ENCODE measurements around the gene ARAP3. TPM values are rescaled to one million over a fixed set of nuclear protein-coding genes. Genes with fewer than 3 reads are reported as not detected.

Gene ARAP3
- total and polyA plus RNA-seq, 2 donors (not counting 1 experiment from before 2014, with no cell fraction given) = 0.34 to 3.7 TPM

DNA sequence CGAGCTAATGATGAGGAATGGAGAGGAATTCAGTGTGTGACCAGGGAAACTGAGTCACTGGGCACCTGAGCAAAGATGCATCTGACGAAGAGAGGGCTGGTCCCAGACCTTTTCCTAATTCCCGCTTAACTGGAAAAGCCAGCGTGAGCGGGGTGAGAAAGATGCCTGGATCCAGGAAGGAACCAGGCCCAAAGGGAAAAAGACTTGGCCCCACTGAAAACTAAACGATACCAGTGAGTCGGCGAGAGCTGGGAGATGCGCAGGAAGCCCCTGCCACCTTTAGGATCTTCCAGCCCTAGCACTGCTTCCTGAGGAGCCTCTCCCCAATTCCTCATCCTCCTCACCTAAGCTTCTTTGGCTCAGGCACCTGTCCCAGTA lies 30.3 kb downstream of the ARAP3 start:
- WGBS (ENCODE audit: insufficient coverage) = 77% methylated on average over 8 of the region's 9 CpGs
- peak overlapping the region; percentile 99 for H3K4me3 Mint-ChIP-seq
- Histone ChIP-seq H3K4me3 (ENCODE audit: control extremely low read depth in 1 of 5, extremely low read depth in 1 of 5, insufficient read depth in 1 of 5, low read depth in 2 of 5, low read length in 4 of 5) (peak overlapping the region; percentile 53 to 84 (median 70)), H3K4me1 (ENCODE audit: control insufficient read depth in 2 of 2, insufficient read depth in 2 of 2, low read length in 2 of 2) (peaks cover 14 to 22% of the 10 kb centered on the region in 2 donors), H3K27ac (ENCODE audit: low read length in 2 of 2) (peak overlapping the region; percentile 60 to 82), H3K4me2 (replicated peaks; ENCODE audit: low read depth, low read length, poor library complexity, severe bottlenecking) (peak overlapping the region; percentile 87), H3K27me3 (replicated peaks in 1 of 4; ENCODE audit: control extremely low read depth in 1 of 4, control insufficient read depth in 3 of 4, insufficient read depth in 4 of 4, low read length in 3 of 4) (peaks cover 0 to 8% (median 0%) of the 10 kb centered on the region in 4 experiments), H4K20me1 (ENCODE audit: control insufficient read depth, insufficient read depth, low read length, poor library complexity, severe bottlenecking) (no peaks in the 10 kb centered on the region), H3K9ac (ENCODE audit: low read length) (peak overlapping the region; percentile 75), H2AFZ (ENCODE audit: insufficient read depth, low read depth, low read length, poor library complexity, severe bottlenecking) (peak overlapping the region; percentile 97), H3K9me3 (ENCODE audit: control extremely low read depth in 1 of 3, control insufficient read depth in 2 of 3, insufficient read depth in 1 of 3, low read length in 2 of 3) (no peaks in the 10 kb centered on the region), H3K36me3 (replicated peaks in 1 of 2; ENCODE audit: control extremely low read depth in 1 of 2, control insufficient read depth in 1 of 2, extremely low read depth in 1 of 2, insufficient read depth in 2 of 2, low read length in 1 of 2) (peaks cover 5 to 13% of the 10 kb centered on the region in 2 experiments), H3K79me2 (ENCODE audit: control insufficient read depth, insufficient read depth, low read length) (peaks cover 8% of the 10 kb centered on the region)
- ATAC-seq (ENCODE audit: low read depth) (no peak), DNase-seq (no peak)
- peak overlapping the region; percentile 98 for H3K27ac Mint-ChIP-seq
- no peaks in the 10 kb centered on the region for H3K9me3 Mint-ChIP-seq (ENCODE audit: insufficient read depth)
- peaks cover 34% of the 10 kb centered on the region for H3K4me1 Mint-ChIP-seq
- H3K27me3 Mint-ChIP-seq = peaks cover 10% of the 10 kb centered on the region
- intact Hi-C loops (cut with micrococcal nuclease) = loop anchor here (1.0 to 10.0 kb wide), 6 partner anchors 15 to 453 kb away; partner anchors contain the start of genes HDAC3, NDFIP1, RELL2 and RNF14
- POLR2A ChIA-PET = interaction anchor here (0.6 to 1.7 kb wide), 6 partner anchors 12 to 373 kb away, joined by 3 to 22 read pairs (median 4); partner anchors contain the start of genes DIAPH1, HDAC3, RELL2 and RNF14
- TF ChIP-seq CTCF (IDR thresholded peaks at IDR 0.05) = no peak
- no peak for TF ChIP-seq EZH2 (IDR thresholded peaks at IDR 0.05; ENCODE audit: borderline replicate concordance, insufficient read depth, low read depth, low read length, poor library complexity, severe bottlenecking)
- CTCF ChIA-PET = interaction anchor here (0.7 to 3.0 kb wide), 10 partner anchors 13 to 317 kb away, joined by 3 to 22 read pairs (median 4); partner anchors contain the start of genes DIAPH1, HDAC3, RELL2 and RNF14

Data from B cell (primary cell).